ENCODE data around the gene ZNF627. TPM values are rescaled to one million over a fixed set of nuclear protein-coding genes. Genes with fewer than 3 reads are reported as not detected.
"Not testable (repeated sequence)": the region's sequence is repeated elsewhere in the genome, so short reads cannot be mapped to it uniquely, and the experiment has no call there.

ZNF627 gene
- total RNA-seq, 1 experiment from 2014 or later: 13.2 TPM

GRCh38 chr19:11606484-11606883, 9.2 kb downstream of the ZNF627 start:
- in situ Hi-C loops (cut with HindIII; ENCODE audit: low pct_unique_long_range_greater_than_20kb, low sequenced_read_pairs): no loop called here

GRCh38 chr19:11611730-11612129, 14.4 kb downstream of the ZNF627 start:
- in situ Hi-C loops (cut with HindIII; ENCODE audit: low pct_unique_long_range_greater_than_20kb, low sequenced_read_pairs): no loop called here

More at GRCh38 chr19:11606484-11606883, 9.2 kb downstream of the ZNF627 start:
- no peak for DNase-seq (ENCODE audit: low read depth, low spot score)

GRCh38 chr19:11612816-11613511, 15.7 kb downstream of the ZNF627 start:
- no peak for DNase-seq (ENCODE audit: low read depth, low spot score)
- in situ Hi-C loops (cut with HindIII; ENCODE audit: low pct_unique_long_range_greater_than_20kb, low sequenced_read_pairs): no loop called here

More at GRCh38 chr19:11611730-11612129, 14.4 kb downstream of the ZNF627 start:
- no peak for DNase-seq (ENCODE audit: low read depth, low spot score)

- DNase-seq (ENCODE audit: low read depth, low spot score): no peak
- in situ Hi-C loops (cut with HindIII; ENCODE audit: low pct_unique_long_range_greater_than_20kb, low sequenced_read_pairs): no loop called here
These were observed 20.1 kb downstream of the ZNF627 start for GRCh38 chr19:11617180-11618062.

- DNase-seq (ENCODE audit: low read depth, low spot score): no peak
- in situ Hi-C loops (cut with HindIII; ENCODE audit: low pct_unique_long_range_greater_than_20kb, low sequenced_read_pairs): no loop called here
These were observed 23.3 kb downstream of the ZNF627 start for GRCh38 chr19:11620553-11620952.

GRCh38 chr19:11622401-11622800, 25.1 kb downstream of the ZNF627 start:
- not testable (repeated sequence) for DNase-seq (ENCODE audit: low read depth, low spot score)

GRCh38 chr19:11624069-11624463, 26.8 kb downstream of the ZNF627 start:
- in situ Hi-C loops (cut with HindIII; ENCODE audit: low pct_unique_long_range_greater_than_20kb, low sequenced_read_pairs): no loop called here
- no peak for DNase-seq (ENCODE audit: low read depth, low spot score)

More at GRCh38 chr19:11622401-11622800, 25.1 kb downstream of the ZNF627 start:
- in situ Hi-C loops (cut with HindIII; ENCODE audit: low pct_unique_long_range_greater_than_20kb, low sequenced_read_pairs): not testable (repeated sequence)

GRCh38 chr19:11626252-11626651, 29.0 kb downstream of the ZNF627 start:
- in situ Hi-C loops (cut with HindIII; ENCODE audit: low pct_unique_long_range_greater_than_20kb, low sequenced_read_pairs): no loop called here

GRCh38 chr19:11633223-11633622, 35.9 kb downstream of the ZNF627 start:
- in situ Hi-C loops (cut with HindIII; ENCODE audit: low pct_unique_long_range_greater_than_20kb, low sequenced_read_pairs): no loop called here
- DNase-seq (ENCODE audit: low read depth, low spot score): no peak

More at GRCh38 chr19:11626252-11626651, 29.0 kb downstream of the ZNF627 start:
- no peak for DNase-seq (ENCODE audit: low read depth, low spot score)

GRCh38 chr19:11634018-11634662, 36.9 kb downstream of the ZNF627 start:
- DNase-seq (ENCODE audit: low read depth, low spot score); in situ Hi-C loops (cut with HindIII; ENCODE audit: low pct_unique_long_range_greater_than_20kb, low sequenced_read_pairs): not testable (repeated sequence)

- in situ Hi-C loops (cut with HindIII; ENCODE audit: low pct_unique_long_range_greater_than_20kb, low sequenced_read_pairs): no loop called here
- DNase-seq (ENCODE audit: low read depth, low spot score): no peak
These were observed 41.9 kb downstream of the ZNF627 start for GRCh38 chr19:11639245-11639601.

GRCh38 chr19:11639602-11640471, 42.6 kb downstream of the ZNF627 start:
- DNase-seq (ENCODE audit: low read depth, low spot score): peak; percentile 92
- in situ Hi-C loops (cut with HindIII; ENCODE audit: low pct_unique_long_range_greater_than_20kb, low sequenced_read_pairs): no loop called here

GRCh38 chr19:11641244-11641643, 44.0 kb downstream of the ZNF627 start:
- in situ Hi-C loops (cut with HindIII; ENCODE audit: low pct_unique_long_range_greater_than_20kb, low sequenced_read_pairs): no loop called here
- no peak for DNase-seq (ENCODE audit: low read depth, low spot score)

GRCh38 chr19:11642902-11643301, 45.6 kb downstream of the ZNF627 start:
- in situ Hi-C loops (cut with HindIII; ENCODE audit: low pct_unique_long_range_greater_than_20kb, low sequenced_read_pairs): no loop called here
- no peak for DNase-seq (ENCODE audit: low read depth, low spot score)

- in situ Hi-C loops (cut with HindIII; ENCODE audit: low pct_unique_long_range_greater_than_20kb, low sequenced_read_pairs): no loop called here
- no peak for DNase-seq (ENCODE audit: low read depth, low spot score)
These were observed 52.7 kb downstream of the ZNF627 start for GRCh38 chr19:11649941-11650340.

- no peak for DNase-seq (ENCODE audit: low read depth, low spot score)
- in situ Hi-C loops (cut with HindIII; ENCODE audit: low pct_unique_long_range_greater_than_20kb, low sequenced_read_pairs): no loop called here
These were observed 53.8 kb downstream of the ZNF627 start for GRCh38 chr19:11651062-11651461.

- no peak for DNase-seq (ENCODE audit: low read depth, low spot score)
- in situ Hi-C loops (cut with HindIII; ENCODE audit: low pct_unique_long_range_greater_than_20kb, low sequenced_read_pairs): no loop called here
These were observed 54.8 kb downstream of the ZNF627 start for GRCh38 chr19:11652056-11652455.

All from SK-MEL-5 (cell line).